Suppressor macrophage treated with lipopolysaccharide for 1 hour (primary cell): ENCODE results near the gene IRX3.
A peak's percentile ranks its signal among the peaks of the same experiment; 100 is the strongest.

Experiments used
- DNase-seq, 3 donors: peaks; one replicate each; pipeline ENCODE4 v3.0.0-alpha.2; 2020 to 2022

Gene IRX3

GRCh38 chr16:54290833-54291655 lies 4.5 kb upstream of the IRX3 start:
- DNase-seq, result no peak

DNA sequence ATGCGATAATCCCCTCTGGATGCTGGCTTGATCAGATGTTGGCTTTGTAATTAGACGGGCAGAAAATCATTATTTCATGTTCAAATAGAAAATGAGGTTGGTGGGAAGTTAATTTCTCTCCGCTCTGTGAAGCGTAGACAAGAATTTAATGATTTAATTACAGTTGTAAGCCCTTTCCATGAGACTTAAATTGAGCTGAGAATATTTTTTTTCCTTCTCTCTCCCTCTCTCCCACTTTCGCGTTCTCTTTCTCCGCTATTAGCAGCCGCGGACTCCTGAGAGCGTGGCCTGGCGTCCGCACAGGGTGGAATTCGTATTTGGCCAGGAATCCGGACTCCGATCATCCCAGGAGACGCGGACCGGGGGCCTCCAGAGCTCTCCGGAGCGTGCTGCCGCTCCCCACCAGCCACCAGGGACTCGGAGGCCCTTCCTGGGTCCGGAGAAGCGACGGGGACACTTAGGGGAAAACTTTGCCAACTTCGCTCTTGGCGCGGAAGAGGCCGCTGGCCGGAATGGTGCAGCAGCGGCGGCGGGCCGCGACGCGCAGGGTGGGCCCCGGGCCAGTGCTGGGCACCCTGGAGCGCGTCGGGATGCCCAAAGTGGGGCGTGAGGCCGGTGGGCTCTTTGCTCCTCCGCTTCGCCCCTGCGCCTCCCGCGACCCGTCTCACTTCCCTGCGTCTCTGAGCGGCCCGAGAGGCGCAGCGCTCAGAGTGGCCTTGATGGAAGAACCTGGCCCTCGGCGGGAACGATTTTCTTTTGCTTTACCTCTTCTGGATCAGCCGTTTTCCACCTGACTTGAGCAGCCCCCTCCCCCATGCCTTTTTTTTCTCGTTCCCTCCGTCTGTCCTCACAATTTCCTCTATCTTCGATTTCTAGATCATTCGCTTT lies 3.6 kb upstream of the IRX3 start:
- no peak for DNase-seq

- DNase-seq, result no peak
Observed at GRCh38 chr16:54289242-54289944, 2.8 kb upstream of the IRX3 start.

DNA sequence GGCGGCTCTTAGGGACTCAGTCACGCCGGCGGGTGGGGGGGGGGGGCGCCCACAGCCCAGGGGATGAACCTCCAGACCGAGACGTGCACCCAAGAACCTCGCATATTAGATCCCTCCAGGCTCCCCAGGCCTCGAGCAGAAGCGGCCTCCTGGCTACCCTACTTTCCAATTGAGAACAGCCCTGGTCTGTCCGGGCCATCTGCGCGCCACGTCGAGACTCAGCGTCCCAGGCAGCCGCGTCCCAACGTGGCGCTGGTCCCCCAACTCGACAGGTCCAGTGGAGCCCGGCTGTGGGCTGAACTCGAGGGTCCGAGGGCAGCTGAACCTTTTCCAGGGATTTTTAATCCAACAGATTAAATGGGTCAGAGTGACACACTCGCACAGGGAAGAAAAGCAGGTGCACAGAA lies 2.3 kb upstream of the IRX3 start:
- no peak for DNase-seq

- peak in 1 of 3 donors; percentile 44 for DNase-seq
Observed at GRCh38 chr16:54288030-54288834, 1.6 kb upstream of the IRX3 start.

DNA sequence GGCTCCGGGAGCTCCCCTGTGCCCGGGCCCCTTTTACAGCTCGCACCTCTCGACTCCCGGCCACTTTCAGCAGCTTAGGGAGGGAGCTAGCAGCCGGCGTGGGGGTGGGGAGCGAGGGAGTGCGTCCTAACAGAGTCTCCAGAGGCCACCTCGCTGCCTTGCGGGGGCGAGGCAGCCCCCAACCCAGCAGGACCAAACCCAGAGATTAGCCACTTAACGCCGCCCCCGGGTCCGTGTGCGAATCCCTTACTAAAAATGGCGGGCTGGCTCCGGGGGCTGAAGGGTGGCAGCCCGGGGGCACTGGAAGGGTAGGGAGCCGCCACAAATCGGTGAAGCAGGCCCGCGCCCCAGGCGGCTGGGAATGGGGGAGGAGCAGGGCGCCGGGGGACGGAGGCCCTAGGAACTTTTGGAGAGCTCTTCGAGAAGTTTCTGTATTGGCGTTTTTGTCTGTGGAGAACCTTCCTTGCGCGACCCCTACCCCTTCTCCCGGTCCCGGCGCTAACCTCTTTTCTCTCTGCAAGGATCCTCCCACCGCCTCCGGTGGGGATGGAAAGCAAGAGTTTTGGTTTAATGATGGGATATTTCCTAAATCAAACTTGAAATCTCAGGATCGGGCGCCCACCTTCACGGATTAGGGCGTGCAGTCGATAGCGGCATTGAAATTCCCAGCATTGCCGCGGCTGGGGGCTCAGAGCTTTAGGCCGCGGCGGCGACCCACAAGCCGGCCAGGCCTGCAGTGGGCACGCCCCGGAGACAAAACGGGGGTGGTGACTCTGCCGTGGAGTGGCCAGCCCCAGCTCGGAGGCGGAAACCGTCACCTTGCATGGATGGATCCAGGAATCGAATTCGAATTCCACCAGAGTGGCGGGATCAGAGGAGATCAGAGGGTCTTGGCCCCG lies 793 bp upstream of the IRX3 start:
- DNase-seq, result no peak

- DNase-seq, result no peak
Observed at GRCh38 chr16:54286090-54286365, 559 bp downstream of the IRX3 start.

GRCh38 chr16:54285414-54286089 lies 1.0 kb downstream of the IRX3 start:
- peak in 1 of 3 donors; percentile 13 for DNase-seq

DNA sequence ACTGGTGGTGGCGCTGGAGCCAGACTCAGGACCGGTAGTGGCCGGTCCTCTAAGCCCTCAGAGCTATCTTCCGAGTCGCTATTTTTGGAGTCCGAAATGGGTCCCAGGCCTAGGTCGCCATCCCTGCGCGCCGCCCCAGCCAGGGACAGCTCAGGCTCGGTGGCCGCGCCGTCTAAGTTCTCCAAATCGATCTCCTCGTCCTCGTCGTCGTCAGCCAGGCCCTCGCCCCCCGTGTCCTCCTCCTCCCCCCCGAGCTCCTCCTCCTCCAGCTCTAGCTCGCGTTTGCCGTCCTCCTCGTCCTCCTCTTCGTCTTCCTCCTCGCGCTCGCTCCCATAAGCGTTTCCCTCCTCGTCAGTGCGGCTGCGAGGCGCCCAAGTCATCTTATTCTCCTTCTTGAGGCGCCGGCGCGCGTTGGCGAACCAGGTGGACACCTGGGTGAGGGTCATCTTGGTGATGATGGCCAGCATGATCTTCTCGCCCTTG lies 1.6 kb downstream of the IRX3 start:
- no peak for DNase-seq

GRCh38 chr16:54284319-54284930 lies 2.2 kb downstream of the IRX3 start:
- DNase-seq, result peak in 1 of 3 donors; percentile 33

DNA sequence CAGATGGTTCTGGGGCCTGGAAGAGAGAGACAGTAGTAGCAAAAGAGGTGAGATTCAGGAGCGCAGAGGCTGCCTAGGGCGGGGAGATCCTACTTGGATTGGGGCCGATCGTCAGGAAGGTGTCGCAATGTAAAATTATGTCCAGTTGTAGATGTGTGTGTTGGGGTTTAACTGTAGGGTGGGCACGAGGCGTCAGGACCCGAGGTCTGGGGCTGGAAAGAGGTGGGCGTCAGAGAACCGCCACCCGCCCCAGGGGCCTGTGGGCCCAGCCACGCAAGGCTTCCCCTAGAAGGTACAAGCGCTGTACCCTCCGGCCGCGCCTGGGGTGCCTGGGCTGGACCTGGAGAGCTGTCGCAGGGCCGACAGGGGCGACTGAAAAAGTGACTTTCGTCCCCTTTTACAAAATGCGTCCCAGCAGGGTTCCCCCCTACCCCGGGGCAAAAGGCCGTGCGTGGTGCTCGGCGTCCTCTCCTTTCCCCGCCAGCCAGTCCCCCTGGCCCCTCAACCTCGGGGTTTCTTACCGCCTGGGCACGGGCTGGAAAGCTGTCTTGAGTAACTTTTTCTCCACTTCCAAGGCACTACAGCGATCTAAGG lies 2.8 kb downstream of the IRX3 start:
- no peak for DNase-seq

GRCh38 chr16:54282928-54283724 lies 3.5 kb downstream of the IRX3 start:
- no peak for DNase-seq

DNA sequence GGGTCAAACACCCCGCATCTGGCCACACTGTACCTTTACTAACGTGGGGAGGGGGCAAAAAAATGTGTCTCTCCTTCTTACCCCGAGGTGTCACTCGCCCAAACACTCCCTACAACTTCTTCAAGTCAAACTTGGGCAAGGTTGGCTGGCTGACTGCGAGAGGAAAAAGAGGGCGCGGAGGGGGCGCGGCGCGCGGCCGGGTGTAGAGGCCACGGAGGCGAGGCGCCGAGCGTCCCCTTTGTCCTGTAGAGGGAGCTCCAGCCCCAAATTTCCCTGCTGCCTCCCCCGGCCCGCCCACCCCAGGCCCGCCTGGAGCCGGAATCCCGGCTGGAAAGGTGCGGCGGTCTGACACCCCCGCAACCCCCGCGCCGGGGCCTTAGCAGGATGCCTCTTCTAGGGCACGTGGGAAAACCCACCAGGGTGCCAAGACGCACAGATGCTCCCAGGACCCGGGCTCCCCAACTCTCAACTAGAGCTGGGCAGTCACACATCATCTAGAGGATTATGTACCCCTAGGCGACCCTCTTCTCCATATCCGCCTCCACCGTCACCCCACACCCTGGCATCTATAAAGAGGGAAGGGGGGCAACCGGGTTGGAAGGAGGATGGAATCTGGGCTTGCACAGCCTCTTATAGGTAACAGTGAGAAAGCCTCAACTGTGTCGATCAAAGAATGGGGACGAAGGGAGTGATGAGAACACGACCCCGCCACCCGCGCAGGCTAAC lies 4.2 kb downstream of the IRX3 start:
- peak; percentile 37 to 75 (median 57) for DNase-seq

GRCh38 chr16:54281535-54282201 lies 4.9 kb downstream of the IRX3 start:
- no peak for DNase-seq

- peak; percentile 42 to 52 (median 47) for DNase-seq
Observed at GRCh38 chr16:54280751-54281150, 5.8 kb downstream of the IRX3 start.

GRCh38 chr16:54277845-54278703 lies 8.5 kb downstream of the IRX3 start:
- DNase-seq, result no peak

DNA sequence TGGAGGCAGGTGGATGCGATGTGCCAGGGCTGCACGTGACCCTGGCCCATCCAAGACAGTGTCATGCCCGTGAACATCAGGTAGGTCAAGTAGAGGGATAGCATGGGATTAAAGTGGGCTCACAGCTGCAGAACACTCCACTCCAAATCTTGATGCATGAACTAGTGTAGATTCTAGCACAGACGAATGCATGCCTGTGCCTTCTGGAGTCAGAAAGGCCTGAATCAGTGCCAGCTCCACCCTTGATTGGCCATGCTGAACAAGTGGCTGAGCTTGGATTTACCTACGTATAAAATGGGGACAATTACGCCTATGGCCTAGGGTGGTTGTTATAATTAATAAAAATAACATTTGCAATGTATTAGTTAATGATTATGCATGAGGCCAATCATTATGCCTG lies 10.6 kb downstream of the IRX3 start:
- no peak for DNase-seq
